Liver (tissue), 9 donors: ENCODE results near the gene PPM1N. TPM values are rescaled to one million over a fixed set of nuclear protein-coding genes. Genes with fewer than 3 reads are reported as not detected.

Experiments used
- DNase-seq: peaks from one replicate; pipeline ENCODE4 v3.0.0-alpha.2; 2017; ENCODE audit warnings: low spot score
- H3K27ac ChIP-seq, 2 donors: one replicate each; pipeline ENCODE4 v1.7.0; 2013; ENCODE audit warnings: inconsistent platforms in 2 of 2, low read length in 2 of 2, control low read depth in 1 of 2, low read depth in 1 of 2, mild to moderate bottlenecking in 1 of 2
- H3K27me3 ChIP-seq, 4 donors: one replicate each; pipeline versions ENCODE4 v1.6.1 to v1.7.0; 2013; ENCODE audit warnings: low read length in 3 of 4, inconsistent platforms in 1 of 4, mild to moderate bottlenecking in 1 of 4, moderate library complexity in 1 of 4; ENCODE audit not compliant: control insufficient read depth in 4 of 4, insufficient read depth in 4 of 4
- H3K36me3 ChIP-seq, 4 donors: one replicate each; pipeline versions ENCODE4 v1.6.1 to v1.7.0; 2013; ENCODE audit warnings: low read length in 3 of 4, mild to moderate bottlenecking in 3 of 4, low read depth in 1 of 4, moderate library complexity in 1 of 4; ENCODE audit not compliant: control insufficient read depth in 4 of 4, insufficient read depth in 3 of 4
- H3K4me1 ChIP-seq, 4 donors: one replicate each; pipeline versions ENCODE4 v1.6.1 to v1.7.0; 2013; ENCODE audit warnings: low read length in 3 of 4, mild to moderate bottlenecking in 3 of 4, moderate library complexity in 1 of 4; ENCODE audit not compliant: control insufficient read depth in 4 of 4, insufficient read depth in 4 of 4
- H3K4me3 ChIP-seq, 3 donors: one replicate each; pipeline versions ENCODE4 v1.6.1 to v1.7.0; 2013; ENCODE audit warnings: low read length in 3 of 3, control low read depth in 1 of 3, low read depth in 1 of 3, mild to moderate bottlenecking in 1 of 3
- H3K9ac ChIP-seq, 2 donors: one replicate each; pipeline ENCODE4 v1.7.0; 2013; ENCODE audit warnings: low read length in 2 of 2, mild to moderate bottlenecking in 2 of 2, moderate library complexity in 2 of 2, control low read depth in 1 of 2, low read depth in 1 of 2
- H3K9me3 ChIP-seq, 4 donors: one replicate each; pipeline versions ENCODE4 v1.6.1 to v1.7.0; 2013; ENCODE audit warnings: low read length in 3 of 4; ENCODE audit not compliant: control insufficient read depth in 4 of 4
- EGR1 ChIP-seq, 2 donors: IDR thresholded peaks; 2 replicates each; pipeline ENCODE4 v1.6.1; 2016 to 2018; ENCODE audit warnings: antibody characterized with exemption in 2 of 2, low read depth in 2 of 2
- FOXA1 ChIP-seq: IDR thresholded peaks from 2 replicates; pipeline ENCODE4 v1.6.1; 2016; ENCODE audit warnings: antibody characterized with exemption
- FOXA2 ChIP-seq: IDR thresholded peaks from 2 replicates; pipeline ENCODE4 v1.6.1; 2016; ENCODE audit warnings: antibody characterized with exemption
- GABPA ChIP-seq, 2 donors: IDR thresholded peaks in 1 of 2; conservative IDR thresholded peaks in 1 of 2; 2 replicates each; pipeline ENCODE4 v1.6.1; 2016; ENCODE audit warnings: antibody characterized with exemption in 2 of 2, mild to moderate bottlenecking in 1 of 2, moderate library complexity in 1 of 2
- HNF4A ChIP-seq, 2 donors: conservative IDR thresholded peaks; 2 replicates each; pipeline ENCODE4 v1.6.1; 2016; ENCODE audit warnings: antibody characterized with exemption in 2 of 2, mild to moderate bottlenecking in 2 of 2
- HNF4G ChIP-seq: IDR thresholded peaks from 2 replicates; pipeline ENCODE4 v1.6.1; 2016; ENCODE audit warnings: antibody characterized with exemption
- NR2F2 ChIP-seq: IDR thresholded peaks from 2 replicates; pipeline ENCODE4 v1.6.1; 2016; ENCODE audit warnings: antibody characterized with exemption
- RAD21 ChIP-seq, 2 donors: IDR thresholded peaks; 2 replicates each; pipeline ENCODE4 v1.6.1; 2016; ENCODE audit warnings: antibody characterized with exemption in 2 of 2, mild to moderate bottlenecking in 2 of 2
- RXRA ChIP-seq, 2 donors: IDR thresholded peaks; 2 replicates each; pipeline ENCODE4 v1.6.1; 2017 to 2018; ENCODE audit warnings: antibody characterized with exemption in 2 of 2, mild to moderate bottlenecking in 1 of 2
- SP1 ChIP-seq: IDR thresholded peaks from 2 replicates; pipeline ENCODE4 v1.6.1; 2018; ENCODE audit warnings: antibody characterized with exemption, mild to moderate bottlenecking
- TAF1 ChIP-seq: conservative IDR thresholded peaks from 2 replicates; pipeline ENCODE4 v1.6.1; 2016; ENCODE audit warnings: antibody characterized with exemption, mild to moderate bottlenecking
- YY1 ChIP-seq: IDR thresholded peaks from 2 replicates; pipeline ENCODE4 v1.6.1; 2016; ENCODE audit warnings: antibody characterized with exemption, mild to moderate bottlenecking
- WGBS: extraction: QIAGEN DNeasy Blood & Tissue Kit; methylation state at CpG from one replicate; pipeline ENCODE4 v1.1.7; 2013; 5-methylcytosine and 5-hydroxymethylcytosine counted together
- polyA plus RNA-seq, 2 donors: library from polyadenylated mRNA; stranded (reverse) in 1 of 2; unstranded in 1 of 2; fragments of 200-250 nt in 1 of 2; fragments of >200 nt in 1 of 2; fragmentation: Nextera tagmentation in 1 of 2; extraction: Ambion mirVana in 1 of 2; gene quantifications; one replicate each; pipeline versions ENCODE4 v1.2.1 to v1.2.3, GENCODE V29; 2013 to 2015
- total RNA-seq, 2 donors: library from RNA; depleted of rRNA; stranded (reverse); fragments of >200 nt; gene quantifications; one replicate each; pipeline ENCODE4 v1.2.3, GENCODE V29; 2014
- TF ChIP-seq, protein P1 (sequence below): IDR thresholded peaks from 2 replicates; pipeline ENCODE4 v1.6.1; 2016; ENCODE audit warnings: antibody characterized with exemption
- TF ChIP-seq, protein P2 (sequence below): IDR thresholded peaks from 2 replicates; pipeline ENCODE4 v1.6.1; 2016; ENCODE audit warnings: antibody characterized with exemption
- TF ChIP-seq, protein P3 (sequence below): IDR thresholded peaks from 2 replicates; pipeline ENCODE4 v1.6.1; 2016; ENCODE audit warnings: antibody characterized with exemption
- TF ChIP-seq, protein P4 (sequence below): fragments of 150-350 bp; IDR thresholded peaks from 2 replicates; pipeline ENCODE4 v1.5.1; 2017; ENCODE audit warnings: improper control_type of control experiment, low read depth, low read length; ENCODE audit not compliant: missing input control
- TF ChIP-seq, protein P5 (sequence below): IDR thresholded peaks from 2 replicates; pipeline ENCODE4 v1.6.1; 2016; ENCODE audit warnings: antibody characterized with exemption, mild to moderate bottlenecking
- donor health status: healthy.
- donor health status: healthy.
- donor health status: healthy.
- donor health status: healthy.
- donor health status: healthy.

Gene PPM1N
- total and polyA plus RNA-seq, 4 donors, result 0.17 to 1.5 (median 0.47) TPM

DNA sequence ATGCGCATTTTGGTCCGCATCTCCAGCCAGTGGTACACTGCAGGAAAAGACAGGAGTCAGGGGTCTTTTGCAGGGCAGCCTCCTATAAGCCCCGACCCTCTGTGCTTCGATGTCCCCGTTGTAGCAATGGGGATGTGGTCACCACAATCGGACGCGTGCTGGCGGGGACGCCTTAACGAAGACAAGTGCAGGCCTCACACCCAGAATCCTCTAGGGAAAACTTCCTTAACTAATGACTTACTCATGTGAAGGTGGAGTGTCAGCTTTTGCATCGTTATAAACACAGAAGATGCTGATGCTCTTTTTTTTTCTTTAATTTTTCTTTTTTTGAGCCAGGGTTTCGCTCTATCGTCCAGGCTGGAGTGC is 31.2 kb downstream of the PPM1N start (continued):
- no peak for TF ChIP-seq EGR1 (IDR thresholded peaks at IDR 0.05; ENCODE audit: low read depth in 2 of 2)
- TF ChIP-seq, protein P1, sequence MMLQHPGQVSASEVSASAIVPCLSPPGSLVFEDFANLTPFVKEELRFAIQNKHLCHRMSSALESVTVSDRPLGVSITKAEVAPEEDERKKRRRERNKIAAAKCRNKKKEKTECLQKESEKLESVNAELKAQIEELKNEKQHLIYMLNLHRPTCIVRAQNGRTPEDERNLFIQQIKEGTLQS, result no peak
- TF ChIP-seq, protein P2, sequence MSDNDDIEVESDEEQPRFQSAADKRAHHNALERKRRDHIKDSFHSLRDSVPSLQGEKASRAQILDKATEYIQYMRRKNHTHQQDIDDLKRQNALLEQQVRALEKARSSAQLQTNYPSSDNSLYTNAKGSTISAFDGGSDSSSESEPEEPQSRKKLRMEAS, result no peak
- TF ChIP-seq YY1, result no peak
- TF ChIP-seq, protein P3, sequence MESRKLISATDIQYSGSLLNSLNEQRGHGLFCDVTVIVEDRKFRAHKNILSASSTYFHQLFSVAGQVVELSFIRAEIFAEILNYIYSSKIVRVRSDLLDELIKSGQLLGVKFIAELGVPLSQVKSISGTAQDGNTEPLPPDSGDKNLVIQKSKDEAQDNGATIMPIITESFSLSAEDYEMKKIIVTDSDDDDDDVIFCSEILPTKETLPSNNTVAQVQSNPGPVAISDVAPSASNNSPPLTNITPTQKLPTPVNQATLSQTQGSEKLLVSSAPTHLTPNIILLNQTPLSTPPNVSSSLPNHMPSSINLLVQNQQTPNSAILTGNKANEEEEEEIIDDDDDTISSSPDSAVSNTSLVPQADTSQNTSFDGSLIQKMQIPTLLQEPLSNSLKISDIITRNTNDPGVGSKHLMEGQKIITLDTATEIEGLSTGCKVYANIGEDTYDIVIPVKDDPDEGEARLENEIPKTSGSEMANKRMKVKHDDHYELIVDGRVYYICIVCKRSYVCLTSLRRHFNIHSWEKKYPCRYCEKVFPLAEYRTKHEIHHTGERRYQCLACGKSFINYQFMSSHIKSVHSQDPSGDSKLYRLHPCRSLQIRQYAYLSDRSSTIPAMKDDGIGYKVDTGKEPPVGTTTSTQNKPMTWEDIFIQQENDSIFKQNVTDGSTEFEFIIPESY, result no peak
- TF ChIP-seq SP1, result no peak
- TF ChIP-seq FOXA1, result no peak
- TF ChIP-seq TAF1, result no peak
- TF ChIP-seq RXRA (IDR thresholded peaks at IDR 0.05), result no peak

DNA sequence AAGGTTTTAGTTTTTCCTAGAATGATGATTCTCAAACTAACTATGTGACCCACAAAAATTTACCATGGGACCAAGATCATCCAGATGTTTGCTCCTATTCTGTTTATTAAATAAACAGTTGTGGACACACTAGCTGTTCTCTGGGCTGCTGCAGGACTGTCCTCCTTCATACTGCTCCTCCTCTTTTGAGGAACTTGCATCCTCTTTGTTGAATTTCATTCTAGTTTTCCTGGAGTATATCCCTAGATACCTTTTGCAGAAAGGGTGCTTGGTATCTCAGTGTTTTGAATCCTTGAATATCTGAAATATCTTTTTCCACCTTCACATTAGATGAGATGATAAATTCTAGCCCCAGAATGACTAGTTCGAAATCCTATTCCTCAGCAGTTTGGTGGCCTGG is 33.1 kb downstream of the PPM1N start:
- 98% methylated on average over 1 of the region's 1 CpG for WGBS
- DNase-seq, result no peak
- Histone ChIP-seq H3K36me3 (peaks cover 0 to 2% (median 0%) of the 10 kb centered on the region in 4 donors), H3K4me3 (no peak overlapping the region), H3K9ac (no peak overlapping the region), H3K27me3 (no peaks in the 10 kb centered on the region), H3K27ac (no peak overlapping the region), H3K9me3 (no peaks in the 10 kb centered on the region), H3K4me1 (peaks cover 0 to 11% (median 1%) of the 10 kb centered on the region in 4 donors)
- no peak for TF ChIP-seq RAD21 (IDR thresholded peaks at IDR 0.05)
- TF ChIP-seq HNF4G, result no peak
- TF ChIP-seq YY1, result no peak
- TF ChIP-seq, protein P4, sequence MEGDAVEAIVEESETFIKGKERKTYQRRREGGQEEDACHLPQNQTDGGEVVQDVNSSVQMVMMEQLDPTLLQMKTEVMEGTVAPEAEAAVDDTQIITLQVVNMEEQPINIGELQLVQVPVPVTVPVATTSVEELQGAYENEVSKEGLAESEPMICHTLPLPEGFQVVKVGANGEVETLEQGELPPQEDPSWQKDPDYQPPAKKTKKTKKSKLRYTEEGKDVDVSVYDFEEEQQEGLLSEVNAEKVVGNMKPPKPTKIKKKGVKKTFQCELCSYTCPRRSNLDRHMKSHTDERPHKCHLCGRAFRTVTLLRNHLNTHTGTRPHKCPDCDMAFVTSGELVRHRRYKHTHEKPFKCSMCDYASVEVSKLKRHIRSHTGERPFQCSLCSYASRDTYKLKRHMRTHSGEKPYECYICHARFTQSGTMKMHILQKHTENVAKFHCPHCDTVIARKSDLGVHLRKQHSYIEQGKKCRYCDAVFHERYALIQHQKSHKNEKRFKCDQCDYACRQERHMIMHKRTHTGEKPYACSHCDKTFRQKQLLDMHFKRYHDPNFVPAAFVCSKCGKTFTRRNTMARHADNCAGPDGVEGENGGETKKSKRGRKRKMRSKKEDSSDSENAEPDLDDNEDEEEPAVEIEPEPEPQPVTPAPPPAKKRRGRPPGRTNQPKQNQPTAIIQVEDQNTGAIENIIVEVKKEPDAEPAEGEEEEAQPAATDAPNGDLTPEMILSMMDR, result no peak
- no peak for TF ChIP-seq FOXA2
- TF ChIP-seq NR2F2, result no peak
- TF ChIP-seq, protein P2, result no peak
- no peak for TF ChIP-seq TAF1
- TF ChIP-seq HNF4A (conservative IDR thresholded peaks at IDR 0.05), result no peak
- TF ChIP-seq FOXA1, result no peak
- no peak for TF ChIP-seq SP1
- TF ChIP-seq GABPA (IDR thresholded peaks at IDR 0.05 in 1 of 2, conservative IDR thresholded peaks at IDR 0.05 in 1 of 2), result no peak
- no peak for TF ChIP-seq RXRA (IDR thresholded peaks at IDR 0.05)
- TF ChIP-seq, protein P3, result no peak
- TF ChIP-seq, protein P5, sequence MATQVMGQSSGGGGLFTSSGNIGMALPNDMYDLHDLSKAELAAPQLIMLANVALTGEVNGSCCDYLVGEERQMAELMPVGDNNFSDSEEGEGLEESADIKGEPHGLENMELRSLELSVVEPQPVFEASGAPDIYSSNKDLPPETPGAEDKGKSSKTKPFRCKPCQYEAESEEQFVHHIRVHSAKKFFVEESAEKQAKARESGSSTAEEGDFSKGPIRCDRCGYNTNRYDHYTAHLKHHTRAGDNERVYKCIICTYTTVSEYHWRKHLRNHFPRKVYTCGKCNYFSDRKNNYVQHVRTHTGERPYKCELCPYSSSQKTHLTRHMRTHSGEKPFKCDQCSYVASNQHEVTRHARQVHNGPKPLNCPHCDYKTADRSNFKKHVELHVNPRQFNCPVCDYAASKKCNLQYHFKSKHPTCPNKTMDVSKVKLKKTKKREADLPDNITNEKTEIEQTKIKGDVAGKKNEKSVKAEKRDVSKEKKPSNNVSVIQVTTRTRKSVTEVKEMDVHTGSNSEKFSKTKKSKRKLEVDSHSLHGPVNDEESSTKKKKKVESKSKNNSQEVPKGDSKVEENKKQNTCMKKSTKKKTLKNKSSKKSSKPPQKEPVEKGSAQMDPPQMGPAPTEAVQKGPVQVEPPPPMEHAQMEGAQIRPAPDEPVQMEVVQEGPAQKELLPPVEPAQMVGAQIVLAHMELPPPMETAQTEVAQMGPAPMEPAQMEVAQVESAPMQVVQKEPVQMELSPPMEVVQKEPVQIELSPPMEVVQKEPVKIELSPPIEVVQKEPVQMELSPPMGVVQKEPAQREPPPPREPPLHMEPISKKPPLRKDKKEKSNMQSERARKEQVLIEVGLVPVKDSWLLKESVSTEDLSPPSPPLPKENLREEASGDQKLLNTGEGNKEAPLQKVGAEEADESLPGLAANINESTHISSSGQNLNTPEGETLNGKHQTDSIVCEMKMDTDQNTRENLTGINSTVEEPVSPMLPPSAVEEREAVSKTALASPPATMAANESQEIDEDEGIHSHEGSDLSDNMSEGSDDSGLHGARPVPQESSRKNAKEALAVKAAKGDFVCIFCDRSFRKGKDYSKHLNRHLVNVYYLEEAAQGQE, result no peak
- no peak for TF ChIP-seq EGR1 (IDR thresholded peaks at IDR 0.05; ENCODE audit: low read depth in 2 of 2)
